ENCODE measurements around the gene SLBP.
A peak's percentile ranks its signal among the peaks of the same experiment; 100 is the strongest.
"Not testable (repeated sequence)": the region's sequence is repeated elsewhere in the genome, so short reads cannot be mapped to it uniquely, and the experiment has no call there.

SLBP gene

GRCh38 chr4:1684506-1685234, 27.4 kb downstream of the SLBP start:
- H3K4me3 ChIP-seq (ENCODE audit: low read depth, low read length): peak overlapping the region; percentile 49
- DNase-seq (ENCODE audit: low read depth): no peak

- peak within 1 kb of the TSS; percentile 61 for H3K4me3 ChIP-seq (ENCODE audit: low read depth, low read length)
- DNase-seq (ENCODE audit: low read depth): peak; percentile 31
Measured at GRCh38 chr4:1683736-1684505, 28.2 kb downstream of the SLBP start, which contains the start of gene FAM53A. TSS of gene FAM53A (minus strand) at chr4:1684313. CDS start at chr4:1668741, 15,572 bp downstream.

GRCh38 chr4:1683261-1683735, 28.8 kb downstream of the SLBP start:
- H3K4me3 ChIP-seq (ENCODE audit: low read depth, low read length): peak overlapping the region; percentile 61
- peak; percentile 79 for DNase-seq (ENCODE audit: low read depth)

GRCh38 chr4:1682860-1683259, 29.3 kb downstream of the SLBP start:
- DNase-seq (ENCODE audit: low read depth): no peak
- H3K4me3 ChIP-seq (ENCODE audit: low read depth, low read length): peak overlapping the region; percentile 61

- no peak overlapping the region for H3K4me3 ChIP-seq (ENCODE audit: low read depth, low read length)
- DNase-seq (ENCODE audit: low read depth): no peak
Measured at GRCh38 chr4:1678244-1678643, 33.9 kb downstream of the SLBP start.

GRCh38 chr4:1676605-1677525, 35.3 kb downstream of the SLBP start:
- no peak for DNase-seq (ENCODE audit: low read depth)
- H3K4me3 ChIP-seq (ENCODE audit: low read depth, low read length): no peak overlapping the region

GRCh38 chr4:1675802-1676137, 36.3 kb downstream of the SLBP start:
- DNase-seq (ENCODE audit: low read depth): no peak
- H3K4me3 ChIP-seq (ENCODE audit: low read depth, low read length): no peak overlapping the region

- no peak for DNase-seq (ENCODE audit: low read depth)
- H3K4me3 ChIP-seq (ENCODE audit: low read depth, low read length): no peak overlapping the region
Measured at GRCh38 chr4:1675136-1675801, 36.9 kb downstream of the SLBP start.

- no peak for DNase-seq (ENCODE audit: low read depth)
- no peak overlapping the region for H3K4me3 ChIP-seq (ENCODE audit: low read depth, low read length)
Measured at GRCh38 chr4:1674682-1675081, 37.4 kb downstream of the SLBP start.

- no peak for DNase-seq (ENCODE audit: low read depth)
- H3K4me3 ChIP-seq (ENCODE audit: low read depth, low read length): no peak overlapping the region
Measured at GRCh38 chr4:1673671-1674070, 38.4 kb downstream of the SLBP start.

- H3K4me3 ChIP-seq (ENCODE audit: low read depth, low read length); DNase-seq (ENCODE audit: low read depth): not testable (repeated sequence)
Measured at GRCh38 chr4:1671011-1671410, 41.1 kb downstream of the SLBP start.

- DNase-seq (ENCODE audit: low read depth): no peak
Measured at GRCh38 chr4:1670279-1670678, 41.8 kb downstream of the SLBP start.

GRCh38 chr4:1669850-1670249, 42.3 kb downstream of the SLBP start:
- no peak for DNase-seq (ENCODE audit: low read depth)
- H3K4me3 ChIP-seq (ENCODE audit: low read depth, low read length): no peak overlapping the region

More at GRCh38 chr4:1670279-1670678, 41.8 kb downstream of the SLBP start:
- no peak overlapping the region for H3K4me3 ChIP-seq (ENCODE audit: low read depth, low read length)

GRCh38 chr4:1669270-1669669, 42.8 kb downstream of the SLBP start:
- no peak for DNase-seq (ENCODE audit: low read depth)

GRCh38 chr4:1668488-1668840, 43.7 kb downstream of the SLBP start:
- no peak for DNase-seq (ENCODE audit: low read depth)
- no peak overlapping the region for H3K4me3 ChIP-seq (ENCODE audit: low read depth, low read length)

More at GRCh38 chr4:1669270-1669669, 42.8 kb downstream of the SLBP start:
- H3K4me3 ChIP-seq (ENCODE audit: low read depth, low read length): no peak overlapping the region

GRCh38 chr4:1667273-1667672, 44.8 kb downstream of the SLBP start:
- H3K4me3 ChIP-seq (ENCODE audit: low read depth, low read length): no peak overlapping the region
- no peak for DNase-seq (ENCODE audit: low read depth)

- no peak for DNase-seq (ENCODE audit: low read depth)
Measured at GRCh38 chr4:1666391-1666790, 45.7 kb downstream of the SLBP start.

GRCh38 chr4:1664141-1664540, 48.0 kb downstream of the SLBP start:
- no peak for DNase-seq (ENCODE audit: low read depth)
- no peak overlapping the region for H3K4me3 ChIP-seq (ENCODE audit: low read depth, low read length)

More at GRCh38 chr4:1666391-1666790, 45.7 kb downstream of the SLBP start:
- H3K4me3 ChIP-seq (ENCODE audit: low read depth, low read length): no peak overlapping the region

- no peak overlapping the region for H3K4me3 ChIP-seq (ENCODE audit: low read depth, low read length)
- no peak for DNase-seq (ENCODE audit: low read depth)
Measured at GRCh38 chr4:1663549-1663948, 48.6 kb downstream of the SLBP start.
